Measurements from ENCODE around the gene FBN1. TPM values are rescaled to one million over a fixed set of nuclear protein-coding genes. Genes with fewer than 3 reads are reported as not detected.

Gene FBN1
- total and polyA plus RNA-seq, 2 of the 13 experiments (the other 11 are each of a cell fraction or from before 2014, with no cell fraction given): 1.5 to 3.0 TPM

DNA sequence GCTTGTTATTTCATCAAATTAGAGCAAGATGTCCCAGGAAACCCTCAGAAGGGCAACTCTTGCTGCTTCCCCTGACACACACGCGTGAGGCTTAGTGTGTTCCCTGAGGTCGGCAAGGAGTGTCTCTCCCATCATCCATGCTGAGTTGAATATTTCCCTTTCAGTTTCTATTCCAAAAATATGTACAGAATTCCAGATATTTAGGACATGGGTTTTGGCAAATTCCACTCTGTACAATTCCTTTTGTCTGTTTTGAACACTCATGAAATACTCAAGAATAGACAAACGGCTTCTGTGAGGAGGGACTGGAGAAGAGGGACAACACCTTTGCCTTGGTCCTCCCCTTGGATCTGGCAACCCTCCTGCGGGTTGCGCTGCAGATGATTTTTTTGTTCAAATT lies 176.2 kb downstream of the FBN1 start (continued):
- TF ChIP-seq, protein P1, sequence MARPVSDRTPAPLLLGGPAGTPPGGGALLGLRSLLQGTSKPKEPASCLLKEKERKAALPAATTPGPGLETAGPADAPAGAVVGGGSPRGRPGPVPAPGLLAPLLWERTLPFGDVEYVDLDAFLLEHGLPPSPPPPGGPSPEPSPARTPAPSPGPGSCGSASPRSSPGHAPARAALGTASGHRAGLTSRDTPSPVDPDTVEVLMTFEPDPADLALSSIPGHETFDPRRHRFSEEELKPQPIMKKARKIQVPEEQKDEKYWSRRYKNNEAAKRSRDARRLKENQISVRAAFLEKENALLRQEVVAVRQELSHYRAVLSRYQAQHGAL (CRISPR knock-in tag; IDR thresholded peaks at IDR 0.05; ENCODE audit: not compliant biosample characterization): no peak
- no peak for TF ChIP-seq HNRNPUL1 (IDR thresholded peaks at IDR 0.05; ENCODE audit: low read depth, low read length)
- TF ChIP-seq ATF7 (IDR thresholded peaks at IDR 0.05): no peak
- TF ChIP-seq ATF7 (CRISPR knock-in tag; IDR thresholded peaks at IDR 0.05): no peak
- no peak for TF ChIP-seq IRF2 (CRISPR knock-in tag; IDR thresholded peaks at IDR 0.05)
- TF ChIP-seq, protein P2, sequence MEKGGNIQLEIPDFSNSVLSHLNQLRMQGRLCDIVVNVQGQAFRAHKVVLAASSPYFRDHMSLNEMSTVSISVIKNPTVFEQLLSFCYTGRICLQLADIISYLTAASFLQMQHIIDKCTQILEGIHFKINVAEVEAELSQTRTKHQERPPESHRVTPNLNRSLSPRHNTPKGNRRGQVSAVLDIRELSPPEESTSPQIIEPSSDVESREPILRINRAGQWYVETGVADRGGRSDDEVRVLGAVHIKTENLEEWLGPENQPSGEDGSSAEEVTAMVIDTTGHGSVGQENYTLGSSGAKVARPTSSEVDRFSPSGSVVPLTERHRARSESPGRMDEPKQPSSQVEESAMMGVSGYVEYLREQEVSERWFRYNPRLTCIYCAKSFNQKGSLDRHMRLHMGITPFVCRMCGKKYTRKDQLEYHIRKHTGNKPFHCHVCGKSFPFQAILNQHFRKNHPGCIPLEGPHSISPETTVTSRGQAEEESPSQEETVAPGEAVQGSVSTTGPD (CRISPR knock-in tag; IDR thresholded peaks at IDR 0.05): no peak
- no peak for TF ChIP-seq KMT2B (CRISPR knock-in tag; IDR thresholded peaks at IDR 0.05)
- TF ChIP-seq, protein P3, sequence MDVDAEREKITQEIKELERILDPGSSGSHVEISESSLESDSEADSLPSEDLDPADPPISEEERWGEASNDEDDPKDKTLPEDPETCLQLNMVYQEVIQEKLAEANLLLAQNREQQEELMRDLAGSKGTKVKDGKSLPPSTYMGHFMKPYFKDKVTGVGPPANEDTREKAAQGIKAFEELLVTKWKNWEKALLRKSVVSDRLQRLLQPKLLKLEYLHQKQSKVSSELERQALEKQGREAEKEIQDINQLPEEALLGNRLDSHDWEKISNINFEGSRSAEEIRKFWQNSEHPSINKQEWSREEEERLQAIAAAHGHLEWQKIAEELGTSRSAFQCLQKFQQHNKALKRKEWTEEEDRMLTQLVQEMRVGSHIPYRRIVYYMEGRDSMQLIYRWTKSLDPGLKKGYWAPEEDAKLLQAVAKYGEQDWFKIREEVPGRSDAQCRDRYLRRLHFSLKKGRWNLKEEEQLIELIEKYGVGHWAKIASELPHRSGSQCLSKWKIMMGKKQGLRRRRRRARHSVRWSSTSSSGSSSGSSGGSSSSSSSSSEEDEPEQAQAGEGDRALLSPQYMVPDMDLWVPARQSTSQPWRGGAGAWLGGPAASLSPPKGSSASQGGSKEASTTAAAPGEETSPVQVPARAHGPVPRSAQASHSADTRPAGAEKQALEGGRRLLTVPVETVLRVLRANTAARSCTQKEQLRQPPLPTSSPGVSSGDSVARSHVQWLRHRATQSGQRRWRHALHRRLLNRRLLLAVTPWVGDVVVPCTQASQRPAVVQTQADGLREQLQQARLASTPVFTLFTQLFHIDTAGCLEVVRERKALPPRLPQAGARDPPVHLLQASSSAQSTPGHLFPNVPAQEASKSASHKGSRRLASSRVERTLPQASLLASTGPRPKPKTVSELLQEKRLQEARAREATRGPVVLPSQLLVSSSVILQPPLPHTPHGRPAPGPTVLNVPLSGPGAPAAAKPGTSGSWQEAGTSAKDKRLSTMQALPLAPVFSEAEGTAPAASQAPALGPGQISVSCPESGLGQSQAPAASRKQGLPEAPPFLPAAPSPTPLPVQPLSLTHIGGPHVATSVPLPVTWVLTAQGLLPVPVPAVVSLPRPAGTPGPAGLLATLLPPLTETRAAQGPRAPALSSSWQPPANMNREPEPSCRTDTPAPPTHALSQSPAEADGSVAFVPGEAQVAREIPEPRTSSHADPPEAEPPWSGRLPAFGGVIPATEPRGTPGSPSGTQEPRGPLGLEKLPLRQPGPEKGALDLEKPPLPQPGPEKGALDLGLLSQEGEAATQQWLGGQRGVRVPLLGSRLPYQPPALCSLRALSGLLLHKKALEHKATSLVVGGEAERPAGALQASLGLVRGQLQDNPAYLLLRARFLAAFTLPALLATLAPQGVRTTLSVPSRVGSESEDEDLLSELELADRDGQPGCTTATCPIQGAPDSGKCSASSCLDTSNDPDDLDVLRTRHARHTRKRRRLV (CRISPR knock-in tag; IDR thresholded peaks at IDR 0.05): no peak
- TF ChIP-seq MAFF (IDR thresholded peaks at IDR 0.05; ENCODE audit: low read depth, low read length): no peak
- TF ChIP-seq TEAD3 (CRISPR knock-in tag; optimal IDR thresholded peaks at IDR 0.05; ENCODE audit: borderline replicate concordance): no peak
